Nephron (organoid): ENCODE measurements around the gene GRIK2.

Experiments used
- H3K27ac Mint-ChIP-seq, 3 experiments: 2 replicates each; pipeline ENCODE4 v1.8.0; 2020; ENCODE audit warnings: mixed read lengths in 3 of 3, mild to moderate bottlenecking in 2 of 3, moderate library complexity in 1 of 3
- H3K27me3 Mint-ChIP-seq: 2 replicates; pipeline ENCODE4 v1.8.0; 2021; ENCODE audit warnings: low read depth, mild to moderate bottlenecking, moderate library complexity, mixed read lengths
- H3K36me3 Mint-ChIP-seq: 2 replicates; pipeline ENCODE4 v1.8.0; 2020; ENCODE audit warnings: low read depth, mixed read lengths
- H3K4me1 Mint-ChIP-seq: 2 replicates; pipeline ENCODE4 v1.8.0; 2020; ENCODE audit warnings: mixed read lengths
- H3K4me3 Mint-ChIP-seq, 3 experiments: 2 replicates each; pipeline ENCODE4 v1.8.0; 2020; ENCODE audit warnings: mild to moderate bottlenecking in 3 of 3, mixed read lengths in 3 of 3, moderate library complexity in 2 of 3
- H3K9me3 Mint-ChIP-seq: 2 replicates; pipeline ENCODE4 v1.8.0; 2020; ENCODE audit warnings: mixed read lengths
- TF ChIP-seq, protein P1 (sequence below), 3 experiments: fragments of 200-600 bp; sonication (generic); IDR thresholded peaks; one replicate each; pipeline ENCODE4 v1.5.0; 2021; ENCODE audit warnings: antibody characterized with exemption in 3 of 3; ENCODE audit not compliant: unreplicated experiment in 3 of 3

The GRIK2 gene

DNA sequence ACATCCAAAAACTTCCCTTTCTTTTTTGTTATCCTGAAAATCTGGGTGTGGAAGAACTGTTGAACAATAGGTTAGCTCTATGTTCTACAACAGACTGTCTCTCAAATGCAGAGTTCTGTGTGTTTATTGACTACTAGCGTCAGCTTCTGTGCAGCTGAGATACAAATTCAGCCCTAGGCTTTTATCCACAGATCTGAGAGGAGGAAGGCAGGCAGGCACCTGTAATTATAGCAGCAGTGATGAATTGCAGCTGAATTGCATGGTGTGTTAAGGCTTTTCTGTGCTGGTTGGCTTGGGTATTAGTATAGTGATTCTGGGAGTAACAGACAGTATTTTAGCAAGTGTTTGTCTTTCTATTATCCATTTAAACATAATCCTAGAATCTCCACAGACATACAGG, 24.4 kb downstream of the GRIK2 start:
- Mint-ChIP-seq H3K27me3 (peaks cover 20% of the 10 kb centered on the region), H3K36me3 (no peaks in the 10 kb centered on the region), H3K27ac (no peak overlapping the region), H3K4me3 (no peak overlapping the region), H3K4me1 (peaks cover 5% of the 10 kb centered on the region), H3K9me3 (no peaks in the 10 kb centered on the region)
- TF ChIP-seq, protein P1, sequence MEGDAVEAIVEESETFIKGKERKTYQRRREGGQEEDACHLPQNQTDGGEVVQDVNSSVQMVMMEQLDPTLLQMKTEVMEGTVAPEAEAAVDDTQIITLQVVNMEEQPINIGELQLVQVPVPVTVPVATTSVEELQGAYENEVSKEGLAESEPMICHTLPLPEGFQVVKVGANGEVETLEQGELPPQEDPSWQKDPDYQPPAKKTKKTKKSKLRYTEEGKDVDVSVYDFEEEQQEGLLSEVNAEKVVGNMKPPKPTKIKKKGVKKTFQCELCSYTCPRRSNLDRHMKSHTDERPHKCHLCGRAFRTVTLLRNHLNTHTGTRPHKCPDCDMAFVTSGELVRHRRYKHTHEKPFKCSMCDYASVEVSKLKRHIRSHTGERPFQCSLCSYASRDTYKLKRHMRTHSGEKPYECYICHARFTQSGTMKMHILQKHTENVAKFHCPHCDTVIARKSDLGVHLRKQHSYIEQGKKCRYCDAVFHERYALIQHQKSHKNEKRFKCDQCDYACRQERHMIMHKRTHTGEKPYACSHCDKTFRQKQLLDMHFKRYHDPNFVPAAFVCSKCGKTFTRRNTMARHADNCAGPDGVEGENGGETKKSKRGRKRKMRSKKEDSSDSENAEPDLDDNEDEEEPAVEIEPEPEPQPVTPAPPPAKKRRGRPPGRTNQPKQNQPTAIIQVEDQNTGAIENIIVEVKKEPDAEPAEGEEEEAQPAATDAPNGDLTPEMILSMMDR (IDR thresholded peaks at IDR 0.05; ENCODE audit: unreplicated experiment in 3 of 3), result no peak

DNA sequence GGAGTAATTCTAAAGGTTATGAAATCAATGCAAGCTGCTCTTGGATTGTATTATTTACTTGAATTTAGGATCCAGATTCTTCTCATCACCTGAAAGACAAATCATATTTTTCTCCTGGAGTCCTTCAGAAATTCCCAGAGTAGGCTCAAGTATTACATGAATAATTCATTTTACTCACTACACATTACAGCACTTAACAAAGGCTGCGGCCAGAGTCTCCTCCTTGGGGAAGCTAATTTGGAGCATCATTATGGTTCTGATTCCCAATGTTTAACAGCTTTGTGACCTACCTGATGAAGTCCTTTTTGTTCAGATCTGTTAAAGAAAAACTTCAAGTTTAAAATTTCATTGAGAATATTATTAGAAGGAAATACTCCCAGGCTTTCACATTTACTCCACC, 28.7 kb downstream of the GRIK2 start:
- peaks cover 8% of the 10 kb centered on the region for H3K4me1 Mint-ChIP-seq
- no peaks in the 10 kb centered on the region for H3K9me3 Mint-ChIP-seq

DNA sequence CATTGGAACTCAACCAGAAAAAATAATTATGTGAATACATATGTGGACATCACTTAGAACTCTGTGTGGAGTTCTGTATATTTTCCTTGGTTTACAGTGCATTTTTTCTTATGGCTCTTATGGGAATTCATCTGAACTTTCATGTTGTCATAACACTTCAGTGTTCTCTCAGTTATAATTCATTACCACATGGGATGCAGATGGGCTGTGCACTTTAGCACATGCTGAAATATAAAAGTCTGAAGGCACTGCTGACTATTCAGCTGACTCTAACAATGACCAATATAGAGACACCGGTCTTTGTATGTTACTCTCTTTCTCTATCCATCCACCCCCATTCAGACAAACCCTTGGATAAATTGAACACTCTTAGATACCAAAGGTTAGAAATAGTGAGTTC, 29.3 kb downstream of the GRIK2 start:
- Mint-ChIP-seq H3K27me3 (peaks cover 15% of the 10 kb centered on the region), H3K27ac (peak overlapping the region in 2 of 3 experiments; percentile 21 to 71), H3K4me1 (peaks cover 8% of the 10 kb centered on the region), H3K36me3 (peaks cover 7% of the 10 kb centered on the region), H3K9me3 (no peaks in the 10 kb centered on the region), H3K4me3 (no peak overlapping the region)
- TF ChIP-seq, protein P1 (IDR thresholded peaks at IDR 0.05; ENCODE audit: unreplicated experiment in 3 of 3), result no peak

More for the DNA sequence above, 28.7 kb downstream of the GRIK2 start:
- H3K4me3 Mint-ChIP-seq, result no peak overlapping the region
- H3K27me3 Mint-ChIP-seq, result peaks cover 19% of the 10 kb centered on the region
- H3K36me3 Mint-ChIP-seq, result peaks cover 7% of the 10 kb centered on the region
- TF ChIP-seq, protein P1 (IDR thresholded peaks at IDR 0.05; ENCODE audit: unreplicated experiment in 3 of 3), result no peak
- peak overlapping the region in 1 of 3 experiments; percentile 71 for H3K27ac Mint-ChIP-seq

DNA sequence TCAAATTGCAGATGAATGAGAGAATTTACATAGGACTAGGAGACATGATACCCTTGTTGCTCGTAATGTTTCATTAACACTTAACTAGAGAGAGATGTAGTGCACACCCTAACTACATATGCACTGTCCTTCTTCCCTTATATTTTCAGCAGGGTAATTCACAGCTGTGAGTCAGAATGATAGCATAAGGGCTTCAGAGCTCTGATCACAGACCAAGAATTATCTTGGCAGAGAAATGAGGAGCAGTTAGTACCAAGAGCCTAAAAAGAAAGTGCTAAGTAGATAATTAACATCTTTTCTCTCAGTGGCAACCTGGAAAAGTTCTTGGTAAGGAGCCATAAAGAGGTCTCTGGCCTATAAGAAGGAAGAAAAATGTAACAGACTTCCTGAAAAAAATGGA, 35.8 kb downstream of the GRIK2 start:
- Mint-ChIP-seq H3K4me3 (no peak overlapping the region), H3K9me3 (no peaks in the 10 kb centered on the region), H3K4me1 (peaks cover 19% of the 10 kb centered on the region), H3K36me3 (peaks cover 8% of the 10 kb centered on the region), H3K27me3 (peaks cover 3% of the 10 kb centered on the region), H3K27ac (peak overlapping the region in 1 of 3 experiments; percentile 10)
- TF ChIP-seq, protein P1 (IDR thresholded peaks at IDR 0.05; ENCODE audit: unreplicated experiment in 3 of 3), result no peak

DNA sequence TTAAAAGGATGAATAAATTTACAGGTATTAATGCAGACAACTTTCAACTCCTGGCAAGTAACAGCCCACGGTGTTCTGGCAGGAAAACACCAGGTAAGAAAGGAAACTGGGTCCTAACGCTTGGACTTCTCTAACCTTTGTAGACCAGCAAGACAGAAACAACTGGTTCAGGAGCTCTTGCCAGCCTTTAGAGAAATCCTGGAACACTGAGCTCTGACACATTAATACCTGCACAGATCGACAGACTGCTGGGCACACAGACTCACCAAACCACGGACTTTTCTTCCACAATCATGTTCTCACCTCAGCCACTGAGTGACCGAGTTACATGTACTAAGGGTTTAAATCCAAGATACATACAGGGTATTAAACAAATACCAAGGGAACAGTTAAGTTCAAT, 36.3 kb downstream of the GRIK2 start:
- TF ChIP-seq, protein P1 (IDR thresholded peaks at IDR 0.05; ENCODE audit: unreplicated experiment in 3 of 3), result no peak
- H3K4me3 Mint-ChIP-seq, result no peak overlapping the region
- H3K9me3 Mint-ChIP-seq, result no peaks in the 10 kb centered on the region
- H3K36me3 Mint-ChIP-seq, result peaks cover 8% of the 10 kb centered on the region
- no peak overlapping the region for H3K27ac Mint-ChIP-seq
- peaks cover 3% of the 10 kb centered on the region for H3K27me3 Mint-ChIP-seq
- H3K4me1 Mint-ChIP-seq, result peaks cover 22% of the 10 kb centered on the region

DNA sequence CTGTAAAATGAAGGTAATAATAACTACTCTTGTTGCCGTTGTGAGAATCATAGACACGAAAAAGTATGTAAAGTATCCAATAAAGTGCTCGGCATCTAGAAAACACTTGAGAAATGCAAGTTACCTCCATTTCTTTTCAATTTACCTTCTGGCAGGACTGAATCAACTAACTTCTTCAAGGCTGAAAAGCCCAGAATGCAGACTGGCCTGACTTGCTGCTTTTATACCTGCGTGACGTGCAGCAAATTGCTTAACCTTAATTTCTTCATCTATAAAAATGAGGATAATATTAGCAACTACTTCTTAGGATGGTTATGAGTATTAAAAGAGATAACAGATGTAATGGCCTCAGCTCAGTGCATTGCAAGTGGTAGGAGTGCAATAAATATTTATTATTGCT, 39.6 kb downstream of the GRIK2 start:
- peaks cover 30% of the 10 kb centered on the region for H3K4me1 Mint-ChIP-seq

More for the DNA sequence above, 39.6 kb downstream of the GRIK2 start:
- TF ChIP-seq, protein P1 (IDR thresholded peaks at IDR 0.05; ENCODE audit: unreplicated experiment in 3 of 3), result no peak
- no peaks in the 10 kb centered on the region for H3K27me3 Mint-ChIP-seq
- H3K9me3 Mint-ChIP-seq, result no peaks in the 10 kb centered on the region
- H3K36me3 Mint-ChIP-seq, result peaks cover 5% of the 10 kb centered on the region
- H3K27ac Mint-ChIP-seq, result no peak overlapping the region
- no peak overlapping the region for H3K4me3 Mint-ChIP-seq
